ENCODE measurements around the gene RNF5. TPM values are rescaled to one million over a fixed set of nuclear protein-coding genes. Genes with fewer than 3 reads are reported as not detected.

RNF5 gene
- total and polyA plus RNA-seq, 9 of the 15 experiments (the other 6 are each of a cell fraction or from before 2014, with no cell fraction given), result 62.2 to 245 (median 129) TPM

GRCh38 chr6:32178547-32179440, 589 bp downstream of the RNF5 start:
- POLR2A ChIA-PET, result interaction anchor here (0.6 to 4.5 kb wide), 9 partner anchors 11 to 794 kb away, joined by 3 to 30 read pairs (median 6); partner anchors contain the start of genes ATF6B, EGFL8, FKBPL and PBX2
- BruUV-seq (replicated peaks), result TSS peak; percentile 71
- DNase-seq (ENCODE audit: extremely low read depth in 1 of 4, low spot score in 3 of 4) (peak; percentile 37 to 59 (median 54)), ATAC-seq (peak; percentile 11), FAIRE-seq (no peak)
- Histone ChIP-seq H3K79me2 (ENCODE audit: control insufficient read depth, insufficient read depth, low read length) (peaks cover 67% of the 10 kb centered on the region), H3K9ac (ENCODE audit: insufficient read depth in 1 of 2, low read depth in 2 of 2, low read length in 2 of 2) (peak overlapping the region; percentile 86 to 91), H4K20me1 (replicated peaks; ENCODE audit: control insufficient read depth, insufficient read depth, low read length) (no peaks in the 10 kb centered on the region), H3K4me1 (replicated peaks in 1 of 2; ENCODE audit: control insufficient read depth in 2 of 2, insufficient read depth in 2 of 2, low read length in 2 of 2) (peaks cover 48 to 57% of the 10 kb centered on the region in 2 experiments), H3K36me3 (ENCODE audit: control insufficient read depth, insufficient read depth, low read length) (peaks cover 56% of the 10 kb centered on the region; the same call in 2 of the 3 replicates), H3K9me1 (ENCODE audit: control insufficient read depth, insufficient read depth, low read length) (peaks cover 7% of the 10 kb centered on the region), H3K4me3 (peak overlapping the region; percentile 88), H3K4me2 (ENCODE audit: insufficient read depth, low read length) (peak overlapping the region; percentile 100), H3K27ac (ENCODE audit: extremely low read depth, low read depth, low read length) (peak overlapping the region; percentile 94), H2AFZ (ENCODE audit: low read depth, low read length) (peak overlapping the region; percentile 71), H3K27me3 (ENCODE audit: control insufficient read depth in 2 of 2, insufficient read depth in 2 of 2, low read length in 2 of 2) (no peaks in the 10 kb centered on the region), H3K9me3 (replicated peaks; ENCODE audit: control insufficient read depth, insufficient read depth, low read depth, low read length) (no peaks in the 10 kb centered on the region)
- in situ Hi-C loops (cut with MboI) (no loop called here), intact Hi-C loops (cut with micrococcal nuclease) (loop anchor here (2.0 to 10.0 kb wide), 3 partner anchors 60 to 514 kb away; partner anchors contain the start of genes C6orf47, CSNK2B, GPANK1 and HSPA1B)
- under 1% methylated on average over 24 of the region's 24 CpGs for WGBS (ENCODE audit: insufficient coverage, low coverage, missing lambda C conversion rate)
- CTCF ChIA-PET (ENCODE audit: low intra/inter-chr PET ratio), result no interaction called here
- 0 out of 2 replicates have a peak, but pooled peaks have one; percentile 15 for TF ChIP-seq E2F3 (CRISPR knock-in tag; IDR thresholded peaks at IDR 0.05)
- TF ChIP-seq PTBP1 (IDR thresholded peaks at IDR 0.05; ENCODE audit: low read depth, low read length), result no peak
- no peak for TF ChIP-seq CREB5 (CRISPR knock-in tag; IDR thresholded peaks at IDR 0.05)
- no peak for TF ChIP-seq POLR2B (IDR thresholded peaks at IDR 0.05; ENCODE audit: low read depth, partially characterized antibody)
- no peak for TF ChIP-seq HDAC6 (IDR thresholded peaks at IDR 0.05; ENCODE audit: low read depth, low read length)
- no peak for TF ChIP-seq ZSCAN32 (CRISPR knock-in tag; IDR thresholded peaks at IDR 0.05)
- TF ChIP-seq ZBTB34 (CRISPR knock-in tag; IDR thresholded peaks at IDR 0.05), result no peak
- no peak for TF ChIP-seq DLX4 (CRISPR knock-in tag; IDR thresholded peaks at IDR 0.05)
- TF ChIP-seq ZKSCAN1 (IDR thresholded peaks at IDR 0.05; ENCODE audit: low read depth, low read length), result no peak
- no peak for TF ChIP-seq SREBF1 (IDR thresholded peaks at IDR 0.05; ENCODE audit: borderline replicate concordance, low read depth, low read length)
- no peak for TF ChIP-seq ZNF174 (CRISPR knock-in tag; IDR thresholded peaks at IDR 0.05)
- no peak for TF ChIP-seq ZNF75A (CRISPR knock-in tag; IDR thresholded peaks at IDR 0.05)
- TF ChIP-seq ZNF668 (CRISPR knock-in tag; IDR thresholded peaks at IDR 0.05), result no peak
- no peak for TF ChIP-seq TEAD1 (CRISPR knock-in tag; IDR thresholded peaks at IDR 0.05)
- TF ChIP-seq SREBF2 (CRISPR knock-in tag; IDR thresholded peaks at IDR 0.05), result no peak
- TF ChIP-seq THRAP3 (IDR thresholded peaks at IDR 0.05; ENCODE audit: borderline replicate concordance), result peak; percentile 68; the same call in 1 of the 2 replicates
- TF ChIP-seq ZFP30 (CRISPR knock-in tag; IDR thresholded peaks at IDR 0.05; ENCODE audit: borderline replicate concordance), result no peak
- no peak for TF ChIP-seq PCBP2 (IDR thresholded peaks at IDR 0.05; ENCODE audit: low read depth, low read length, poor library complexity, severe bottlenecking)
- no peak for TF ChIP-seq PTRF (tag; IDR thresholded peaks at IDR 0.05)

Data from K562 (cell line).